Activated T-cell treated with anti-CD3 and anti-CD28 coated beads, Interleukin-2, amount 50 U/mL, for 48 hours (primary cell): ENCODE results near the gene FBXO44.

ENCODE experiments used
- DNase-seq, 2 experiments: peaks; one replicate each; pipeline ENCODE4 v3.0.0-alpha.2; 2020

FBXO44 gene

DNA sequence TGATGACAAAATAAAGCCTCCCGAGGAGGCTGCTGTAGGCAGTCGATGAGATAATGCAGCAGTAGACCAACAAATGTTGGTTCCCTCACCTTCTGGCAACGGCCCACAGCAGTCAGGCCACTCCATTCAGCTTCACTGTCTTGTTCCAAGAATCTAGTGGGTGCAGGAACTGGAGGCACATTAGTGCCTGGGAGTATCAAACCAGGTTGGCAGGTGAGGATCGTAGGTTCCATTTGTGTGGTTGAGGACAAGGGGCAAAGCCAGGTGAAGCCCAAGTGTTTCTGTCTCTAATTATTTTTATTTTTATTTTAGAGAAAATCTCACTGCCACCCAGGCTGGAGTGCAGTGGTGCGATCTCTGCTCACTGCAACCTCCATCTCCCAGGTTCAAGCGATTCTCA lies 13.7 kb upstream of the FBXO44 start:
- DNase-seq: no peak

DNA sequence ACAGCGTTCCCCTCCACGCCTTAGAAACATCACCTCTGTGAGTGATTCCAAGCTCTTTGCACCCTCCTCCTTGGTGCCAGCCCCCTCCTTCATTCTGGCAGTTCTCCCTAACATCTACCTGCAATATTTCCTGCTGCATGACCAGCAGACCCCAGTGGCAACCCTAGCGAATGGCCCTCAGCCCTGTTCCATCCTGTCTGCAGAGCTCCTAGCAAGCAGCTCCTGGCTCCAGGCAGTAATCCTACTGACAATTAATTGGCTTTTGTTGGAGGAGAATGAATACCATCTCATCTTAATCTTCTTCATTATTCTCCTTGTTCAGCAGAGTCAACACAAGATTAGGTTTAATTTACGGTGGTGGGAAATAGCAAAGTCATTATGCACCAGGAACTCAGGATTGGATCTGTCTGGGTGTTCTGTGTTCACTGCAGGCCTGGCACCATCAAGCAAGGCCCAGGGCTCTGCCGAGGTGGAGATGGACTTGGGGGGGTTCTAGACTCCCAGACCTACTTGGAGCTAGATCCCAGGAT lies 12.8 kb upstream of the FBXO44 start:
- DNase-seq: no peak

DNA sequence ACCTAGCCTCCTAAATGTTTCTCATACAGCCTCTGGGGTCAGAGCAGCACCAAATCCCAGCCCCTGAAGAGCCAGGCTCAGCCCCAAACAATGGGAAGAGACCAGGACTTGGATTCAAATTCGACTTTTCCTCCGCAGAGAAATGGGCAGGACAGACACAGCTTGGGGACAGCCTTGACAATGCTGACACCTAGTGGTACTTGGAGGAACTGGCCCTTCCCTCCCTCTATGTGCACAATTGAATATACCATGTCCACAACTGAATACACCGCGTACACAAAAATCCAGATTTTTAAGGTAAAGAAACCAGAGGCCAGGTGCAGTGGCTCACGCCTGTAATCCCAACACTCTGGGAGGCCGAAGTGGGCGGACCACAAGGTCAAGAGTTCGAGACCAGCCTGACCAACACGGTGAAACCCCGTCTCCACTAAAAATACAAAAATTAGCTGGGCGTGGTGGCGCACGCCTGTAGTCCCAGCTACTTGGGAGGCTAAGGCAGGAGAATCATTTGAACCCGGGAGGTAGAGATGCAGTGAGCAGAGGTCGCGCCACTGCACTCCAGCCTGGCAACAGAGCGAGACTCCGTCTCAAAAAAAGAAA lies 12.2 kb upstream of the FBXO44 start:
- peak; percentile 79 to 81 for DNase-seq

DNA sequence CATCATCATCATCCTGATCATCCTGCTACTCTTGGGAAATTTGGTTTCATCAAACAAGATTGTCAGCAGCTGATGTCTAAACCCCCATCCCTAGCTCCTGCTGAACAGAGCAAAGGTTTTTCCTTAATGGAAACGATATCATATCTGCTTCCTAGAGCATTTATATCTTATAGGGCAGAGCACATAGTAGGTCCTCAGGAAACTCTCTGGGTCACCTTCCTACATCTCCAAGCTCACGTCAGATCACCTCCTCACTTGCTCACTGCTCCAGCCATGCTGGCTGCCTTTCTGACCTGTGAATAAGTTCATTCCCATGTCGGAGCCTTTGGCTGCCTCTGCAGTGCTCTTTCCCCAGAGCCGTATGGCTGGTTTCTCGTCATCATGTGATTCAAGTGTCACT lies 10.9 kb upstream of the FBXO44 start:
- DNase-seq: no peak

DNA sequence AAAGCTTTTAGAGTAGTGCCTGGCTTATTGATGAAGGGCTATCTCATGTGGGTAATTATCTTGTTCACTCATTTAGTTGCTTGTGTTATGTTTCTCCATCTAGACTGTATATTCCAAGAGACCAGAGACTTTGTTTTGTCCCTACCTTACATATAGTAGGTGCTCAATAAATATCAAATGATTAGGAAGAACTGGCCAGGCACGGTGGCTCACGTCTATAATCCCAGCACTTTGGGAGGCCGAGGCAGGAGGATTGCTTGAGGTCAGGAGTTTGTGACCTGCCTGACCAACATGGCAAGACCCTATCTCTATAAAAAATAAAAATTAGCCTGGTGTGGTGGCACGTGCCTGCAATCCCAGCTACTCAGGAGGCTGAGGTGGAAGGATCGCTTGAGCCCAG lies 9.4 kb upstream of the FBXO44 start:
- no peak for DNase-seq

DNA sequence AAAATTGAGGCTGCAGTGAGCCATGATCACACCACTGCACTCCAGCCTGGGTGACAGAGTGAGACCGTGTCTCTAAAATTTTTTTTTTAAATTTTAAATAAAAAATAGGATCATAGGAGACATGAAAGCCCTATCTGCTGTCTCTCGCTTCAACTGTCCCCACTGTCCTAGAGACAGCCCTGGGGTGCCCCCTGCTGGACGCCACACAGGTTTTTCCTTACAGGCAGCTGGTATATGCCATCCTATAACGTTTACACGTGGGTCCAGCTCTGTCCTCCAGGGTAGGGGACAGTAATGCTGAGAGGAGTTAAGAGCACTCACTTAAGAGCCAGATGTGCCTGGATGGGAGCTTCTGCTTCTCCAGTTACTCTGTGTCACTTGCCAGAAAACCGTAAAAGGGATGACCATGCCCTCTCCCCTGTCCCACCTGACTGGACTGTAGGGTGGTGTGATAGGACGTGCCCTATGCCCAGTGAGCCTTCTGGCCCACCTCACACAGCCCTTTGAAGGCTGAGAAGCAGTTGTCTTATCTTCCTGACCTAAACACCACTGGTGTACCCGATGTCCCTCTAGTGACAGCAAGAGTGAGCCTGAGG lies 8.9 kb upstream of the FBXO44 start:
- peak; percentile 84 to 87 for DNase-seq

DNA sequence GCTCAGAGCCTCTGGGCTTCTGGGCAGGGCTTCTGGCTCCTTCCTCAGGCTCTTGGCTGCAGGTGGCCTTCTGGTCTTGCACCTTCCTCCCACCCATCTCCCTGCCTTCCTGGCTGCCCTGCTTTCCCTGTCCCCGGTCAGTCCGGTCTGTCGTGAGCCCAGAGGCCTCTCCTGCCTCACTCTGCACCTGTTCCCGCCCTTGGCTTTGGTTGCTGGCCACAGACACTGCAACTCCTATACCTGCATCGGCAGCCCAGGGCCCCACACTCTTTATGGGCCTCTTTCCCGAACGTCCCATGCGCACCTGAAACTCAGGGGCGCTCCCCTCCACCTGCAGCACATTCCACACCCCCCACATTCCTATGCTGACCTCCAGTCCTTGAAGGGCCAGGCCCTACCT lies 8.4 kb upstream of the FBXO44 start:
- no peak for DNase-seq

DNA sequence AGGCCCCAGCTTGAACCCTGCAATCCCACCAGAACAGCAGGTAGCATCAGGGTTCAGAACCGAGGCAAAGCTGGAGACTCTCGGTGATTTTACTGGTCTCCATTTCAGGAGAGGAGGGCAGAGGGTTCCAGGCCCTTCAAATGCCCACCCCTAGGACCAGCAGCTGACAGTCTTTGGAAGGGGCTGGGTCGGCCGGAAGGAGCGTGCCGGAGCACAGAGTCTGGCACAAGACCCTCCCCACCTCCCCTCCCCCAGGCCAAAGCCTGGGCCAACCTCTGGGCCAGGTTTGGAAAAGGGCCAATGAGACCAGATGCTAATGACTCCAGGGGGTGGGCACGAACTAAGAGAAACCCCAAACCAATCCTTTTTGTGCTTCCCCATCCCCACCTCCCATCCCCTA lies 7.3 kb upstream of the FBXO44 start:
- no peak for DNase-seq

DNA sequence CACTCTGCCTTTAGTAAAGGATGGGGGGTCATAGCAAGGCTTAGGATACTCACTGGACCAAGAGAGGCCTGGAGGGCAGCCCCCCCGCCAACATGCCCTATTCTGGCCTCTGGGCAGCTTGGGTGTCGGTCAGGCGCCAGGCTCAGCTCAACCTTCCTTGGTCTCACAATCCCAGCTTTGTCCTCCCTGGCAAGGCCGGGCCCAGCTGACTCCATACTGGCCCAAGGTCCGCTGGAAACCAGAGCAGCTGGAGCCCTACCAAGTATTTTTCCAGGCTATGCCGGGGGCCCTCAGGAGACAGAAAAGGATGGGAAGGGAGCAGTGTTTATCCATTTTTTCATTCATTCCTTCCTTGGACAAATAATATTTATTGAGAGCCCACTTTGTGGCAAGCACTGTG lies 6.6 kb upstream of the FBXO44 start:
- no peak for DNase-seq

DNA sequence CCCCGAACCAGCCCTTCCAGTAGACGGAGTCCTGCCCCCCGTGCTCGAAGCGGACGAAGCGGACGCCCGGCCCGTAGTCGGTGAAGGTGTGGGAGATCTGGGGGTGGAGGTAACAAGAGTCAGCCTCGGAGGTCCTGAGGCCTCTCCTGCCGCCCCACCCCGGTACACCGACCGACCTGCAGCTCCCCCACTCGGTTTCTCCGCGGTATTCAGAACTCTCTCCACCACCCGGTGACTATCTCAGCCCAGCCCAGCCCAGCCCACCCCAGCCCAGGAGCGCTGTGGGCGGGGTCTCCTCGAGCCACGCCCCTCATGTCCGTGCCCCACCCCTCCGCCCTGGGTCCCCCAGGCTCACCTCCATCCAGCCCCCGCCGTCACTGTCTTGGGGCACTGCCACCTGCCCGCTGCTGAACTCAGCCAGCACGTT lies 5.9 kb upstream of the FBXO44 start:
- DNase-seq: peak; percentile 54 to 62

DNA sequence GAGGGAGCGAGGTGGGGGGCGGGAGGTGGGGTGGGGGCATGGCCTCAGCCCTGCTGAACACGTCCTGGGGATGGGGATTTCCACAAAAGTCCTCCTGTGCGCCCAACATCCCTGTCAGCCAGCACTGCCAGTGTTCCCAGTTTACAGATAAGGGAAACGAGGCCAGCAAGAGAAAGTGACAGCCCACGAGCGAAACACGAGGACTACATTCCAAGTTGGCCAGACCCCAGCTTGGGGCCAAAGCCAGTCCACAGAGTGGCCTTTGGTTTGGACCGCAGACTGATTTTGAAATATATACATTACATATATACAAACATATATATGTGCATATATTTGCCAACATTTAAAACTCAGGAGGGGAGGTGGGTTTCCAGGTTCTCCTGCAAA lies 5.4 kb upstream of the FBXO44 start:
- DNase-seq: no peak

DNA sequence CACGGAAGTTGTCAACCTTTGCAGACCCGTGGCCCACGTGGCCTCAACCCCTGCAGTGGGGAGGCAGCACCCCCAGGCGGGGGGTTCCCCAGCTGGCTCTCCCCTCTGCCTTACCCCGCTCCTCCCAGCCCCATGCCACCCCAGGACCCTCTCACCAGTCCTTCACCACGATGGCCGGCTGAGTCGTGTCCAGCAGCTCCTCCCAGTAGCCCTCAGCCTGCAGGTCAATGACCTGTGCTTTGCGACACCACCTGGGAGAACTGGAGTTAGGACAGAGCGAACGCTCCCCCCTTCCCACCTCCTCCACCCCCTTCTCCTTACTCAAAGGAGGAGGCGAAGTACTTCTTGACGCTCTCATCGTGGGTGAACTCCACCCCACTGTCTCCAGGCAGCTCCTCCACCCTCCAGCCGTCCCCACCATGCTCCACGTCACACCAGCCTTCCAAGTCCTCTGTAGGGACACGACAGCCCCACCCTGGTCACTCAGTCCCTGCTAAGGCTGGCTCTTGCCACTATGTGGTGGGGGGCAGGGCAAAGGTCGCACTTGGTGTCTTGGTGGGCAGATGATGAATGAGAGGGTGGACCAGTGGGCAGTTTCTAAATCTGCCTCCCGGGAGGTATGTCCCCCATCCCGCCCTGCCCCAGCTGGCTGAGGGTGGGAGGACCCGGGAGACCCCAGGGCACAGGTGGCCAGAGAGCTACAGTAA lies 4.9 kb upstream of the FBXO44 start:
- peak in 1 of 2 experiments; percentile 36 for DNase-seq

DNA sequence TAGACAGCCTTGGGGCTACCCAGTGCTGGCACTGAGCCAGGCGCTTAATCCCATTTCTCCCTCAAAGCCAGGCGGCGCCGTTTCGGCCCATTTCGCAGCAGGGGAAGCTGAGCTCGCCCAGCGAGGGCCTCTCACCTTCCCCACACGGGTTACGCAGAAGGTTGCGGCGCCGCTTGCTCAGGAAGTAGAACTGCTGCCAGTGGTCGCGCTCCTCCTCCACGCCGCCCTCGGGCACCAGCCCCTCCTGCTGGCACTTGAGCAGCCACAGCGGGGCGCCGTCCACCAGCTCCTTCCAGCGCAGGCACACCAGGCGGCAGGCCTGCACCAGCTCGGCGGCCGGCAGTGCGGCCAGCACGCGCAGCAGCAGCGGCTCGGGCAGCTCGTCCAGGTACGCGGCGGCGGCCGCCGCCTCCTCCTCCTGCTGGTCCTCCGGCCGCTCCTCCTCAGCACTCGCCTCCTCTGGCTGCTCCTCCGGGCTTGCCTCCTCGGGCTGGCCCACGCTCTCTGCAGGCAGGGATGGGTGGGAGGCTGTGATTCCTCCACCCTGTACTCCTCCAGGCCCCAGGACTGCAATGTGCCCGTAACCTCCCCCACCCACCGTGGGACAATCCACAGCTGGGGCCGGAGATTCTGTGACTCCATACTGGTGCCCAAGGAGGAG lies 4.2 kb upstream of the FBXO44 start:
- peak; percentile 85 to 90 for DNase-seq

DNA sequence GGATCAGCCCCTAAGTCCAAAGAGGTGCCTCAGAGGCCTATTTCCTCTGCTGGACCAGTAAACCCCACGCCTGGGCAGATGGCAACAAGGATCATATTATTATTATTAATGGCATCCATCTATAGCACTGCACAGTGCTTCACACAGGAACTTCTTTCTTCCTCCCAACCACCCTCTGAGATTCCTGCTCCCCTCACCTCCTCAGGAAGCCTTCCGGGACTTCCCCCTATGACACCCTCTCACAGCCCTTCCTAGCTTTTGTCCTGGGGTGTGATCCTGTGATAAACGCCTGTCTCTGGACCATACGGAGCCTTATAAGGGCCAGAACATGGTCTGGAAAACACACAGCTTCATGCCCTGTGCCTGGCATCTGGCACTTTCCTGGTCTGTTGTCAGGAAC lies 3.7 kb upstream of the FBXO44 start:
- DNase-seq: no peak

DNA sequence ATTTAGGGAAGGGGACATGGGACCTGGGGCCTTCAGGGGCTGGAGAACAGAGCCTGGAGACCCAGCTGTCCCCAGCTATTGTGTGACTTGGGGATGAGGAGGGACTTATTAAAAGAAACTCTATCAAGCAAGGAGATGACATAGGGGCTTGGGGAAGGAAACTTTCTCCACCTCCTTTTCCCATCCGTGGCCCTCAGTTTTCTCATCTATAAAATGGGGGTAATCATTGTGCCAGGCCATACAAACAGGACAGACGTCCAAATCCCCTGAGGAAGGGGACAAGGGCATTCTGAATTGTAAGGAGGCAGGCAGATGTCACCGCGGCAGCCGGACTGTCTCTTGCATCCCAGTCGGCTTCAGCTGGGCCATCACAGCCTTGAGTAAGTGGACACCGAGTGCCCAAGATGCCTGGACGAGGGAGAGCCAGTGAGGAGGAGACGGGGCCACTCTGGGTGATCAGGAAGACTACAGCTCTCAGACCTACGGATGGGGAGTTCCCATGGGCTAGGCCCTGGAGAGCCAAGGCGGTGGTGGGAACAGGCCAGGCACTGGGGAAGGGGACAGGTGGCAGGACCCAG lies 2.4 kb upstream of the FBXO44 start:
- no peak for DNase-seq

DNA sequence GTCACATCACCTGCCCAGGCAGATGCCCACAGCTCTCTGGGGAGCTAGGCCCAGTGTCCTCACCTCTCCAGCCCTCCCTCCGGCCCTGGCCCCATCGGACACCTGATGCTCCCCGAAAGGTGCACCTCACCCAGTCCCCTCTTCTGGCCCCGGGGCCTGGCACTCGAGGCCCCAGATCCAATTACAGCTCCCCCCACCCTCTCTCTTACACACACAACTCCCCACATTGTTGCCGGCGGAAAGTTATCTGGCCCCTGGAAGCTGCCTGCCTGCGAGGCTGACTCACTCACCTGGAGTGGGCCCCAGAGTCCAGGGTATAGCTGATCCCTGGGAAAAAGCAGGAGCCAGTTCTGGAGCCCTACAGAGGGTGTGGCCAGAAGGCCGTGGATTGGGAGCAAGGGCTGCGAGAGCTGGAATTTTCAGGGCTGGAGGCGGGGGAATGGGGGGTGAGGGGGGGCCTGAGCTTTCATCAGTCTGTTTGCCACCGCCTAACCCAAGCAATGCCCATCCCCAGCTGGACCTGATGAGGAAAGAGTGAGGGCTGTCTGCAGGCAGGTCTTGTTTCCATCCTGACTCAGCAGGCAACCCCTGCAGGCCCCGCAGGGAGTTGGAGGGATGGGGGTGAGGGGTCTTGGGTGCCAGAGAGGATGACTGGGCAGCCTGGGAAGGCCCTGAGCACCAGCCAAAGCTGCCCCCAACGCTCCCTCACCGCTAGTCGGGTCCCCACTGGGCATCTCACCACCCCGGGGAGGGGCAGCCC lies 1.4 kb upstream of the FBXO44 start:
- no peak for DNase-seq

DNA sequence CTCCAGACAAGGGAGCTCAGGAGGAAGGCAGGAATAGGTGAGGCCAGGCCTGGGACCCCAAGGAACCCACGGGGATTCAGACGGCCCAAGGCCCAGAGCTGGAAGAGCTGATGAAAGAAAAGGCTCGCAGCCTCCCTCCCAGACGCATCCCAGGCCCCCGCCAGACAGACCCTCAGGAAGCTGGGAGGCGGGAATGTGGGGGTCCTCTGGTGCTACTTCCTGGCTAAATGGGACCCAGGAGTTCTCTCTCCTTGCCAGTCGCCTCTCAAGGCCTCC lies 878 bp upstream of the FBXO44 start:
- DNase-seq: no peak

DNA sequence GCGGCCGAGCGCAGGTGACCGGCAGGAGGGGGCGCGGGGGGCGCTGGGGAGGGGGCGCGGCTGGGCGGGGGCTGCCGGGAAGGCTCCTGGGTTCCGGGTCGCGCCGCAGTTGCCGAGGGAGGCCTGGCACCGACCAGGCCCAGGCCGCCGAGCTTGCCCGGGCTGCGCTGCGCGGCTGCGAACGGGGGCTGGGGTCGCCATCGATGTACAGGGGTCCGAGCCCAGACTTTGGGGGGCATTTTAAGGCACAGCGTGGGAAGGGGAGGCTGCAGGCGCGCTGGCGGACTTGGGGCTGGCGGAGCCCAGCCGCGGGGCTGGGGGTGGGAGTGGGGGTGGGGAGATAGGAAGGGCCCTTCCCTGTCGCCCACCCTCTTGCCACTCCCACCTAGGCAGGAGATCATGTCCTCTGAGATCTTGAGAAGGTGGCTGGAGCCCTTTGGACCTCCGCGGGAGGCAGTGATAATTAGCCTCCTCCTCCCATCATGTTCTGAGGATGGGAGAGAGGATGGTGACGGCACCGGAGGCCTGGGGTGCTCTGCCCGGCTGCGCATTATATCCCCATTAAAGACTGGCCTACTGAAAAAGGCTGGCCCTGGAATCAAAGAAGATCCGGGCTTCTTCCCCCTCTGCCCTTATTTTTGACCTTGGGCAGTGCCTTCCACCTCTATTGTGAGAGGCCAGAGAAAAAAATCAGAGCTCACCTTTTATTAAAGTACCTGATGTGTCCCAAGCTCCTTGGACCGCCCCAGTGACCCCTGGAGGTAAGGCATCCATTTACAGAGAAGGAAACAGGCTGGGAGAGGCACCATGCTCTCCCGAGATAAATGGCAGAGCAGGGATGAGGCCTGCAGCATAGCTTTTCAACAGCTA lies 497 bp downstream of the FBXO44 start:
- DNase-seq: peak in 1 of 2 experiments; percentile 33

DNA sequence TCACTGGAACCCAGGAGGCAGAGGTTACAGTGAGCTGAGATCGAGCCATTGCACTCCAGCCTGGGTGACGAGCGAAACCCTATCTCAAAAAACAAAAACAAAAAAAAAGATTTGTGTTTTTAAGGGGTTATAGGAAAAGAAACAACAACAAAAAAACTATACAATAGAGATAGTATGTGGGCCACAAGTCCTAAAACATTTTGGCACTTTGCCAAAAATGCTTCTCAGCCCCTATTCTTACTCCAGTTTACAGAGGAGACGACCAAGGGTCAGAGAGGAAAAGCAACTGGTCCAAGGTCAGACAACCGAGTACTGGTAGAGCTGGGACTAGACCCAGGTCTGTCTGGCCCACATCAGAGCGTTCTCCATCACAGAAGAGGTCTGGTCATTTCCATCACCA lies 3.0 kb downstream of the FBXO44 start:
- DNase-seq: no peak

DNA sequence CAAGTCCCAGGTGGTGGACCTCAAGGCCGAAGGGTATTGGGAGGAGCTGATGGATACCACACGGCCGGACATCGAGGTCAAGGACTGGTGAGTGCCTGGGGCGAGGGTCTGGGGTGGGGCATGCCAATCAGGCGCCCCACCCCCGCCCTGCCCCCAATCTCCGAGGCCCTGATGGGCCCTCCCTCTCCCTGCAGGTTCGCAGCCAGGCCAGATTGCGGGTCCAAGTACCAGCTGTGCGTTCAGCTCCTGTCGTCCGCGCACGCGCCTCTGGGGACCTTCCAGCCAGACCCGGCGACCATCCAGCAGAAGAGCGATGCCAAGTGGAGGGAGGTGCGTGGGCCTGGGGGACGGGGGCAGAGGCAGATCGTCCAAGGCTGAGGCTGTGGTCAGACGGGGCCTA lies 3.9 kb downstream of the FBXO44 start:
- no peak for DNase-seq

DNA sequence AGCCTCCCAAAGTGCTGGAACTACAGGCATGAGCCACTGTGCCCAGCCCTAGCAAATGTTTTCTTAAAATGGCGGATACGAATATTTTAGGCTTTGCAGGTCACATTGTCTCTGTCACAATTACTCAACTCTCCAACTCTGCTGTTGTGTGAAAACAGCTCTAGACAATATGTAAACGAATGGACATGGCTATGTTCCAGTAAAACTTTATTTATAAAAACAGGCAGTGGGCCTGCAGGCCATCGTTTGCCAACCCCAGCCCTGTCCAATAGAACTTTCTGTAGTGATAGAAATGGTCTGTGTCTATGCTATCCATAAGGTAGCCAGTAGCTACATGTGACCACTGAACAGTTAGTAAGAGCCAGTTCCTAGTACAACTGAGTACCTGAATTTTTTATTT lies 5.1 kb downstream of the FBXO44 start:
- no peak for DNase-seq

DNA sequence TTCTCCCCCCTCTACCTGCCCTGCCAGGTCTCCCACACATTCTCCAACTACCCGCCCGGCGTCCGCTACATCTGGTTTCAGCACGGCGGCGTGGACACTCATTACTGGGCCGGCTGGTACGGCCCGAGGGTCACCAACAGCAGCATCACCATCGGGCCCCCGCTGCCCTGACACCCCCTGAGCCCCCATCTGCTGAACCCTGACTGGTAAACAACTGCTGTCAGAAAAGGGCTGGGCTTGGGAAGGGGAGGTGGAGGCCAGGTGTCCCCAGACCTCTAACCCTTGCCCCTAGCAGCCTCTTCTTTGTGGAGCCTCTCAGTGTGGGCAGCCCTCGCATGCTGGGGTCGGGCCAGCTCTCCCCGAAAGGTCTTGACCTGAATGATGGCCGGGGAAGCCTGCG lies 6.4 kb downstream of the FBXO44 start:
- no peak for DNase-seq
